Activated CD8-positive, alpha-beta T cell treated with anti-CD3 and anti-CD28 coated beads, Interleukin-2, amount 10 ng/mL, durations not matched to agents 7 days and 5 days (primary cell): ENCODE results near the gene CROCC. TPM values are rescaled to one million over a fixed set of nuclear protein-coding genes. Genes with fewer than 3 reads are reported as not detected.

Experiments used
- ATAC-seq: fragments of 150-1000 bp; cut with Tn5 transposase; one replicate; pipeline ENCODE4 v1.10.0; 2021; ENCODE audit warnings: moderate library complexity
- CTCF ChIA-PET: fragments of 350-600 bp; sonication (Branson Sonifier 250); formaldehyde crosslinking; loops from one replicate; lab custom pipeline; 2021; ENCODE audit warnings: antibody characterized with exemption; lab: Charles Lee
- POLR2A ChIA-PET: fragments of 350-600 bp; sonication (Branson Sonifier 250); formaldehyde crosslinking; loops from one replicate; lab custom pipeline; 2021; ENCODE audit warnings: antibody characterized with exemption; lab: Charles Lee
- DNase-seq: peaks from one replicate; pipeline ENCODE4 v3.0.0-alpha.2; 2020
- H3K27ac Mint-ChIP-seq: one replicate; pipeline ENCODE4 v1.8.0; 2021; ENCODE audit warnings: mild to moderate bottlenecking, mixed read lengths
- H3K27me3 Mint-ChIP-seq: one replicate; pipeline ENCODE4 v1.8.0; 2021; ENCODE audit warnings: low read depth, mixed read lengths
- H3K36me3 Mint-ChIP-seq: one replicate; pipeline ENCODE4 v1.8.0; 2021; ENCODE audit warnings: low read depth, mixed read lengths
- H3K4me1 Mint-ChIP-seq: one replicate; pipeline ENCODE4 v1.8.0; 2021; ENCODE audit warnings: low read depth, mixed read lengths
- H3K4me3 Mint-ChIP-seq: one replicate; pipeline ENCODE4 v1.8.0; 2021; ENCODE audit warnings: mild to moderate bottlenecking, mixed read lengths
- H3K9me3 Mint-ChIP-seq: one replicate; pipeline ENCODE4 v1.8.0; 2022; ENCODE audit warnings: mixed read lengths; ENCODE audit not compliant: insufficient read depth
- total RNA-seq, 2 experiments: library from RNA; stranded (reverse); gene quantifications; one replicate each; pipeline ENCODE4 v1.2.3, GENCODE V29; 2021

Gene CROCC
- total RNA-seq, 2 experiments from 2014 or later, result 31.7 to 33.1 TPM

GRCh38 chr1:16998589-16998988, 76.9 kb downstream of the CROCC start:
- Mint-ChIP-seq H3K9me3 (no peaks in the 10 kb centered on the region), H3K36me3 (peaks cover 12% of the 10 kb centered on the region), H3K4me3 (no peak overlapping the region), H3K27me3 (no peaks in the 10 kb centered on the region), H3K27ac (no peak overlapping the region), H3K4me1 (no peaks in the 10 kb centered on the region)
- no peak for ATAC-seq
- POLR2A ChIA-PET, result no interaction called here
- DNase-seq, result no peak
- CTCF ChIA-PET, result interaction anchor here (1.1 kb wide), 1 partner anchor 47 kb away, joined by 3 read pairs; no protein-coding TSS in a partner anchor

GRCh38 chr1:16999863-17000262, 78.1 kb downstream of the CROCC start:
- POLR2A ChIA-PET, result no interaction called here
- H3K4me3 Mint-ChIP-seq, result no peak overlapping the region
- no peaks in the 10 kb centered on the region for H3K4me1 Mint-ChIP-seq
- H3K9me3 Mint-ChIP-seq, result no peaks in the 10 kb centered on the region
- no peak for DNase-seq
- peaks cover 21% of the 10 kb centered on the region for H3K36me3 Mint-ChIP-seq
- no peak for ATAC-seq
- CTCF ChIA-PET, result no interaction called here
- H3K27me3 Mint-ChIP-seq, result no peaks in the 10 kb centered on the region
- no peak overlapping the region for H3K27ac Mint-ChIP-seq

- Mint-ChIP-seq H3K9me3 (no peaks in the 10 kb centered on the region), H3K27ac (no peak overlapping the region)
Observed at GRCh38 chr1:17001760-17002523, 80.2 kb downstream of the CROCC start.

GRCh38 chr1:17002524-17002902, 80.8 kb downstream of the CROCC start:
- Mint-ChIP-seq H3K27me3 (no peaks in the 10 kb centered on the region), H3K9me3 (no peaks in the 10 kb centered on the region), H3K4me3 (no peak overlapping the region), H3K36me3 (peaks cover 21% of the 10 kb centered on the region), H3K27ac (no peak overlapping the region), H3K4me1 (no peaks in the 10 kb centered on the region)
- ChIA-PET POLR2A (no interaction called here), CTCF (interaction anchor here (1.3 kb wide), 1 partner anchor 43 kb away, joined by 4 read pairs; no protein-coding TSS in a partner anchor)
- no peak for DNase-seq
- no peak for ATAC-seq

More at GRCh38 chr1:17001760-17002523, 80.2 kb downstream of the CROCC start:
- Mint-ChIP-seq H3K4me1 (no peaks in the 10 kb centered on the region), H3K27me3 (no peaks in the 10 kb centered on the region), H3K36me3 (peaks cover 21% of the 10 kb centered on the region), H3K4me3 (no peak overlapping the region)
- DNase-seq, result no peak
- ATAC-seq, result no peak
- POLR2A ChIA-PET, result no interaction called here
- CTCF ChIA-PET, result interaction anchor here (1.3 kb wide), 1 partner anchor 44 kb away, joined by 4 read pairs; no protein-coding TSS in a partner anchor

- POLR2A ChIA-PET, result no interaction called here
Observed at GRCh38 chr1:17004466-17005364, 83.0 kb downstream of the CROCC start.

GRCh38 chr1:17005365-17005740, 83.6 kb downstream of the CROCC start:
- ATAC-seq, result no peak
- H3K27ac Mint-ChIP-seq, result no peak overlapping the region
- H3K27me3 Mint-ChIP-seq, result no peaks in the 10 kb centered on the region
- no peaks in the 10 kb centered on the region for H3K9me3 Mint-ChIP-seq
- CTCF ChIA-PET, result interaction anchor here (1.2 kb wide), 1 partner anchor 45 kb away, joined by 4 read pairs; no protein-coding TSS in a partner anchor
- no peak for DNase-seq
- H3K36me3 Mint-ChIP-seq, result peaks cover 17% of the 10 kb centered on the region
- peaks cover 11% of the 10 kb centered on the region for H3K4me1 Mint-ChIP-seq
- H3K4me3 Mint-ChIP-seq, result no peak overlapping the region
- POLR2A ChIA-PET, result no interaction called here

More at GRCh38 chr1:17004466-17005364, 83.0 kb downstream of the CROCC start:
- H3K4me1 Mint-ChIP-seq, result peaks cover 5% of the 10 kb centered on the region
- no peaks in the 10 kb centered on the region for H3K27me3 Mint-ChIP-seq
- no peaks in the 10 kb centered on the region for H3K9me3 Mint-ChIP-seq
- H3K36me3 Mint-ChIP-seq, result peaks cover 17% of the 10 kb centered on the region
- H3K4me3 Mint-ChIP-seq, result no peak overlapping the region
- H3K27ac Mint-ChIP-seq, result no peak overlapping the region
- DNase-seq, result no peak
- CTCF ChIA-PET, result interaction anchor here (1.2 kb wide), 1 partner anchor 44 kb away, joined by 3 read pairs; no protein-coding TSS in a partner anchor
- ATAC-seq, result no peak

GRCh38 chr1:17007121-17007520, 85.4 kb downstream of the CROCC start:
- peaks cover 23% of the 10 kb centered on the region for H3K4me1 Mint-ChIP-seq
- H3K9me3 Mint-ChIP-seq, result no peaks in the 10 kb centered on the region
- no peak overlapping the region for H3K4me3 Mint-ChIP-seq
- DNase-seq (no peak), ATAC-seq (no peak)
- ChIA-PET POLR2A (no interaction called here), CTCF (no interaction called here)
- no peak overlapping the region for H3K27ac Mint-ChIP-seq
- H3K36me3 Mint-ChIP-seq, result peaks cover 13% of the 10 kb centered on the region
- H3K27me3 Mint-ChIP-seq, result no peaks in the 10 kb centered on the region

- Mint-ChIP-seq H3K27ac (no peak overlapping the region), H3K27me3 (peaks cover 4% of the 10 kb centered on the region), H3K36me3 (peaks cover 10% of the 10 kb centered on the region), H3K4me3 (no peak overlapping the region), H3K4me1 (peaks cover 35% of the 10 kb centered on the region), H3K9me3 (no peaks in the 10 kb centered on the region)
- CTCF ChIA-PET, result interaction anchor here (1.6 kb wide), 1 partner anchor 10 kb away, joined by 4 read pairs; no protein-coding TSS in a partner anchor
- no peak for ATAC-seq
- POLR2A ChIA-PET, result no interaction called here
- DNase-seq, result no peak
Observed at GRCh38 chr1:17008208-17008855, 86.6 kb downstream of the CROCC start.

- Mint-ChIP-seq H3K4me3 (no peak overlapping the region), H3K27me3 (peaks cover 4% of the 10 kb centered on the region), H3K27ac (no peak overlapping the region), H3K9me3 (no peaks in the 10 kb centered on the region), H3K36me3 (no peaks in the 10 kb centered on the region), H3K4me1 (peaks cover 44% of the 10 kb centered on the region)
- no peak for DNase-seq
- ChIA-PET POLR2A (interaction anchor here (0.8 to 1.0 kb wide), 2 partner anchors 36 to 104 kb away, joined by 3 read pairs; no protein-coding TSS in a partner anchor), CTCF (interaction anchor here (1.6 to 1.7 kb wide), 2 partner anchors 11 to 49 kb away, joined by 3 to 6 read pairs; no protein-coding TSS in a partner anchor)
- no peak for ATAC-seq
Observed at GRCh38 chr1:17009706-17010105, 88.0 kb downstream of the CROCC start.

- ChIA-PET CTCF (no interaction called here), POLR2A (no interaction called here)
- peaks cover 4% of the 10 kb centered on the region for H3K27me3 Mint-ChIP-seq
- ATAC-seq (no peak), DNase-seq (no peak)
- no peaks in the 10 kb centered on the region for H3K9me3 Mint-ChIP-seq
- H3K4me1 Mint-ChIP-seq, result peaks cover 44% of the 10 kb centered on the region
- peak overlapping the region; percentile 63 for H3K27ac Mint-ChIP-seq
- H3K36me3 Mint-ChIP-seq, result no peaks in the 10 kb centered on the region
- H3K4me3 Mint-ChIP-seq, result peak overlapping the region; percentile 85
Observed at GRCh38 chr1:17011092-17011438, 89.3 kb downstream of the CROCC start.
